NCI-H1048 (cell line): Measurements from ENCODE around the gene PPM1L.

Experiments
- DNase-seq: peaks from one replicate; lab custom pipeline; 2025; lab: John Stamatoyannopoulos, UW

PPM1L gene

DNA sequence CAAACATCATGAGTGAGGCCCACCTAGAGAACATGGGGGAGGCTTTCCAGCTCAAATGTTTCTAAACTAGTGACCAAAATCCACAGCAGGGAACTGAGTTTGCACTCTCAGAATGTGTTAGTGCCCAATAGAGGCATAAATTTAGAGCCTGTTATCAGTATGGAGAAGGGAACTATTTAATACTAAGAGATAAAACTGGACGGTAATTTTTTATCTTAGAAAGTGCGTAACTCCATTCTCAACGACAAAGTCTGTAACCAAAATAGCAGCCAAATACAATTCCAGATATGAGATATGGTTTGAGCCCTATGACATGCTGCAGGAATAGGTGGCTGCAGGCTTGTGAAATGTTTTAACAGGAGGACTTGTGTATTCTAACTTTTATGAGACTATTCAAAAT is 345.6 kb downstream of the PPM1L start:
- DNase-seq, result no peak

DNA sequence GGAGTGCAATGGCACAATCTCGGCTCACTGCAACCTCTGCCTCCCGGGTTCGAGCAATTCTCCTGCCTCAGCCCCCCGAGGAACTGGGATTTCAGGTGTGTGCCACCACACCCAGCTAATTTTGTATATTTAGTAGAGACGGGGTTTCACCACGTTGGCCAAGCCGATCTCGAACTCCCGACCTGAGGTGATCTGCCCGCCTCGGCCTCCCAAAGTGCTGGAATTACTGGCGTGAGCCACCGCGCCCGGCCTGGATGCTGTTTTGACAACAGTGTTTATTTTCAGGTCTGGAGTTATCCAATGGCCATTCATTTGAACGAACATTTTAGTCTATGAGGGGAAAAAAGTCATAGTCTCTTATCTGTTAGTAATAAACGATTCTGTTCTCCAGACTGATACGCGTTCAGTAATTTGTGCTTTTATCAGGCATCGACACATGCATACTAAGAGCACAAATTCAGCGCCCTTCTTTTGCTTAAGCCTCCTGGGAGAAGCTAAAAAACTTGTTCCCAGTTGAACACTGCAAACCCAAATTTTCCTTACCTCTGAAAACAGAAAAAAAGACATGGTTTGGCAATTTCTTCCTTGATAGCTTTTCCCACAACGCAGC is 347.9 kb downstream of the PPM1L start:
- no peak for DNase-seq

DNA sequence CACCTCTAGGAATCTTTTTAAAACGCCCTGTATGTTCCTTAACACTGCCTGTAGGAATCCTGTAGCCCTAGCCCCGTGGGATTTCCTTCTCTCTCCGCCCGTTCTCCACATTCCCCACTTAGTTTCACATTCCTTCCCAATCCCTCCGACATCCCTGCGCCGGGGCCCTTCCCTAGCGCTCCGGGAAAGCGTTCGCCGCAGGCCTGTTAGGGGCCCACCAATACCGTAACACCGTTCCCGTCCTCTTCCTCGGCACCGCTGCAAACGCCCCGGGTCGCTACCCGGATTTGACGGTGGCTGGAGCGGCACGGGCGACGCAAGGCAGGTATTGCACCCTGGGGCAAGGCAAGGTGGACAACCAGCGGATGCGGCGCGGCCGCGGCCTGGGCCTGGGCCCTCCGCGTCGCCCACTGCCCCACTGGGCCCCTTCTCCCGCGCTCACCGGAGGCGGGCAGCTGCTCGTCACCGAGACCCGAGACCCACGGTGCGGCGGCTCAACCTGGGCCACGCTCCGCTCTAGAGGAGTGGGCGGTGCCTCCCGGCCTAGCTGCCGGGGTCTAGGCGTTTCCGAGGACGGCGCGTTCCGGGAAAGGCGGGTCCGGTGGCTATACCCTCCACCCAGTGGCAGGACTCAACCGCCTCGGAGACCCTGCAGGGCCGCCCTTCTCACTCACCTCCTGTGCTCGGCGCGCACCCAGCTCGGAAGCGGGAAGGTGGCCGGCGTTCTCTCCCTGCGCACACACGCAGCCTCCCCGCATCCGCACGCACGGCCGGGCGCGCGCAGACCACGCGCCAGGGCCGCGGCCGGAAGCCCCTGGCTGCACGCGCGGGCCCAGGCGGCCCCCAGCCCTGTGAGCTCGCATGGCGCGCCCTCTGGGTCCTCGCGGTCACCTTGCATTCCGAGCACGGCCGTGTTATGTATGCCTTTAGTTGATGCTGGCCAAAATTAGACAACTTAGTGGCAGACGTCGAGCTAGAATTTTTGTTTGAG is 348.8 kb downstream of the PPM1L start, which contains the start of gene B3GALNT1:
Gene B3GALNT1 (minus strand): TSS at position 789 of the 991 bp plus-strand sequence. CDS start 18,595 bp downstream, outside the sequence.
- no peak for DNase-seq

DNA sequence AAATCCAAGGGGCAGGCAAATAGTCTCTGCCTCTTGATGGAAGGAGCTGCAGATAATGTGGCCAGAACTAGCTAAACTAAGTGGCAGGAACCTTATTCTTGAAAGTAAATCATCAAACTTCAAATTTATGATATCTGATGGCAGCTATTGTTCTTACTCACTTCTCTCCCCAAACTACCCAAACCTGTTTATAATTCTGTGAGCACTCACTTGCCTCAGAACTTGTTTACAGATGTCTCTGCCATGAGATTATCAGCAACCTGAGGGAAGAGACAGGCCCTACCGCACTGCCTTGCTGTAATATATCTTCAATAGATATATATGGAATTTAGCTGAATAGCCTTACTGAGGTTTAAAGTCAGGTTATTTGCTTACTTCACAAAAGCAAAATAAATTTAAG is 351.3 kb downstream of the PPM1L start:
- DNase-seq, result no peak

DNA sequence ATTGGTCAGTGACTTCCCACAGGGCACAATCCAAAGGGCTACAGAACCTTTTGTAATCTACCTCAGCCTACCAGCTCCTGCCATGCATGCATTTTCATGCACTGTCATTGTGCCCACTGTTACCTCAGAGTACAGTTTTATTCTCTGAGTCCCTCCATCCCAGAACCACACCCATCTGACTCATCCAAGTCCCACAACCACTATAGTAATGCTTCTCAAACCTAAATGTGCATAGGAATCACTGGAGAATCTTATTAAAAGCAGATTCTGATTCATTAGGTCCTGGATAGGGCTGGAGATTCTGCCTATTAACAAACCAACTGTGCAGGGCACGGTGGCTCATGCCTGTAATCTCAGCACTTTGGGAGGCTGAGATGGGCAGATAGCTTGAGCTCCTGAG is 352.8 kb downstream of the PPM1L start:
- no peak for DNase-seq

DNA sequence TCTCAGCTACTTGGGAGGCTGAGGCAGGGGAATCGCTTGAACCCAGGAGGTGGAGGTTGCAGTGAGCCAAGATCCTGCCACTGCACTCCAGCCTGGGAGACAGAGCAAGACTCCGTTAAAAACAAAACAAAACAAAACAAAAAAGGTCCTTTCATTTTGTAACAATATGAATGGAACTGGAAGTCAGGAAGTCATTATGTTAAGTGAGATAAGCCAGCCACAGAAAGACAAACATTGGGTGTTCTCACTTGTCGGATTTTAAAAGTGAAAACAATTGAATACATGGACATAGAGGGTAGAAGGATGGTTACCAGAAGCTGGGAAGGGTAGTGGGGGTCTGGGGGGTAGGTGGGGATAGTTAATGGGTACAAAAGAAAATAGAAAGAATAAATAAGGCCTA is 361.6 kb downstream of the PPM1L start:
- DNase-seq, result no peak

DNA sequence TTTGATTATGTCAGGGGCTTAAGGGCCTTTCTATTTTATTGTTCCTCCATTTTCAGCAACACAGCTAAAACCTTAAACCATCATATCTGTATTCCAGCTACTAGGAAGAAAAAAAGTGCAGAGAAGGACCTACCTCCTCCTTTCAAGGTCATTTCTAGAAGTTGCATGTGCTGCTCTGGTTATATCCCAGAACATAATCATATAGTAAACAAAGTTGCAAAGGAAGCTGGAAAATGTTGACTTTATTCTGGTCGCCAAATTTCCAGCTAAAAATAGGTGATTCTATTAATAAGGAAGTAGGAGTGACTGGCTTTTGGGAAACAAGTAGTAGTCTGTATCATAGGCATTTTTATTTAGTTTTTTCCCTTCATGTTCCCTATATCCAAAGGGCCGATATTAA is 370.5 kb downstream of the PPM1L start:
- DNase-seq, result no peak
